Fibroblast of the aortic adventitia (primary cell): Measurements from ENCODE around the gene NLRC5. TPM values are rescaled to one million over a fixed set of nuclear protein-coding genes. Genes with fewer than 3 reads are reported as not detected.

ENCODE experiments used
- DNase-seq: peaks from one replicate; pipeline ENCODE4 v3.0.0-alpha.2; 2010; ENCODE audit warnings: low read depth
- H3K4me3 ChIP-seq: 2 replicates; pipeline ENCODE4 v1.5.1; 2011; ENCODE audit warnings: low read depth, mild to moderate bottlenecking, control low read depth, low read length, moderate library complexity
- total RNA-seq: library from RNA; depleted of rRNA; stranded (reverse); fragments of >200 nt; gene quantifications from 2 replicates; pipeline ENCODE4 v1.2.3, GENCODE V29; 2012; ENCODE audit warnings: low replicate concordance
- TF ChIP-seq, protein P1 (sequence below): IDR thresholded peaks from 2 replicates; pipeline ENCODE4 v1.5.1; 2011; ENCODE audit warnings: mild to moderate bottlenecking, low read length, control low read depth, inconsistent platforms; ENCODE audit not compliant: insufficient read depth

The NLRC5 gene
- total RNA-seq, 1 donor: 31.0 TPM

DNA sequence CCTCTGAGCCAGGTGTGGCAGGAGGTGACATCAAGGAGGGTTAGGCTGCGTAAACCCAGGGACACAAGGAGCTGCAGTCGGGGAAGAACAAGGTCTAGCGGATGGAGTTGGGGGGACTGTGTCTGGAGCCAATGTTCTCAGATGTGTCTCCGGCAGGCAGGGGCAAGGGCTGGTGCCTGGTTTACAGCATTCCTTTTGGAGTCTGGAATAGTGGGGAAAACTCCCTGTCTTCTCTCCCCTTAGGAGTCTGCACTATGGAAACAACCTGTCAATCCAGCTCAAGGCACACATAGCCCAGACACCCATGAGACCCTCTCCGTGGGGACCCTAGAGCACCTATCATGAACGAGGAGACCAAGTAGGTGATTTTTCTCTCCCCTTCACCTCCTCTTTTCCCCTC is 27.5 kb downstream of the NLRC5 start:
- TF ChIP-seq, protein P1, sequence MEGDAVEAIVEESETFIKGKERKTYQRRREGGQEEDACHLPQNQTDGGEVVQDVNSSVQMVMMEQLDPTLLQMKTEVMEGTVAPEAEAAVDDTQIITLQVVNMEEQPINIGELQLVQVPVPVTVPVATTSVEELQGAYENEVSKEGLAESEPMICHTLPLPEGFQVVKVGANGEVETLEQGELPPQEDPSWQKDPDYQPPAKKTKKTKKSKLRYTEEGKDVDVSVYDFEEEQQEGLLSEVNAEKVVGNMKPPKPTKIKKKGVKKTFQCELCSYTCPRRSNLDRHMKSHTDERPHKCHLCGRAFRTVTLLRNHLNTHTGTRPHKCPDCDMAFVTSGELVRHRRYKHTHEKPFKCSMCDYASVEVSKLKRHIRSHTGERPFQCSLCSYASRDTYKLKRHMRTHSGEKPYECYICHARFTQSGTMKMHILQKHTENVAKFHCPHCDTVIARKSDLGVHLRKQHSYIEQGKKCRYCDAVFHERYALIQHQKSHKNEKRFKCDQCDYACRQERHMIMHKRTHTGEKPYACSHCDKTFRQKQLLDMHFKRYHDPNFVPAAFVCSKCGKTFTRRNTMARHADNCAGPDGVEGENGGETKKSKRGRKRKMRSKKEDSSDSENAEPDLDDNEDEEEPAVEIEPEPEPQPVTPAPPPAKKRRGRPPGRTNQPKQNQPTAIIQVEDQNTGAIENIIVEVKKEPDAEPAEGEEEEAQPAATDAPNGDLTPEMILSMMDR: no peak
- no peak for DNase-seq
- no peak overlapping the region for H3K4me3 ChIP-seq

DNA sequence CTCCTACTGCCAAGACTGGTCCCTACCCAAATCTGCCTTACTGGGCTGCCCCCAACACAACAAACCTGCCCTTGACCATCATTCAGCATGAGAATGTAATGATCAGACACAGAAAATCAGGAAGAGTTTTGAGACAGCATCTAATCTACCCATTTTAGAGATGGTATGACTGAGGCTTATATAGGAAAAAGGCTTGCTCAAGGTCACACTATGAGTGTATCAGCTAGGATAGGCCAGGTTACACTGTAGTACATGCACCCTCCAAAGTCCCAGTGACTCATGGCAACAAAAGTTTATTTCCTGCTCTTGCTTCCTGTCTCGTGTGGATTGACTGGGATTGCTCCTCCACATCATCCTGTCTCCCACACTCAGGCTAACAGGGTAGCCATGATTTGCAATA is 27.9 kb downstream of the NLRC5 start:
- TF ChIP-seq, protein P1: no peak
- DNase-seq: no peak

DNA sequence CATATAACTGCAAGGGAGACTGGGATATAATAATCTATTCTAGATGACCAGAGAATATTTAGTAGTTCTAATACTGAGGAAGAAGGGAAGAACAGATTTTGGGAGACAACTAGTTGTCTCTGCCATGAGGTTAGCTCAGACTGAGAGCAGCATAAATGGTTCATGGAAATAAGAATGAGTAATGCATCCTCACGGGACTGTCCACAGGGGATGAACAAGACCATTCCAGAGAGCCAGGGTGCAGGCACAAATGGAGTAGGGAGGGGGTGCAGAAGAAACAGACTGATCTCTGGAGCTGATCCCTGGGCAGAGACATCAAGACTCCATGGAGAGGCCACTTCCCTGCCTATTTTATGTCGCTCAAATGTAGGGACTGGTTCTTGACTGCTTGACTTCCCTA is 30.4 kb downstream of the NLRC5 start:
- DNase-seq: no peak
- no peak overlapping the region for H3K4me3 ChIP-seq
- TF ChIP-seq, protein P1: no peak

More for the DNA sequence above, 27.9 kb downstream of the NLRC5 start:
- H3K4me3 ChIP-seq: no peak overlapping the region

DNA sequence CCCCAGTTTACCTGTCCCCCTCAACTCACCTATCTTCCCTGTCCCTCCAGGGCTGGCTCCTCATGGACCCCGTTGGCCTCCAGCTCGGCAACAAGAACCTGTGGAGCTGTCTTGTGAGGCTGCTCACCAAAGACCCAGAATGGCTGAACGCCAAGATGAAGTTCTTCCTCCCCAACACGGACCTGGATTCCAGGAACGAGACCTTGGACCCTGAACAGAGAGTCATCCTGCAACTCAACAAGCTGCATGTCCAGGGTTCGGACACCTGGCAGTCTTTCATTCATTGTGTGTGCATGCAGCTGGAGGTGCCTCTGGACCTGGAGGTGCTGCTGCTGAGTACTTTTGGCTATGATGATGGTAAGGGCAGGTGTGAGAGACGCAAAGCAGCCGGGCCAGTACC is 31.3 kb downstream of the NLRC5 start:
- no peak for DNase-seq
- TF ChIP-seq, protein P1: no peak

DNA sequence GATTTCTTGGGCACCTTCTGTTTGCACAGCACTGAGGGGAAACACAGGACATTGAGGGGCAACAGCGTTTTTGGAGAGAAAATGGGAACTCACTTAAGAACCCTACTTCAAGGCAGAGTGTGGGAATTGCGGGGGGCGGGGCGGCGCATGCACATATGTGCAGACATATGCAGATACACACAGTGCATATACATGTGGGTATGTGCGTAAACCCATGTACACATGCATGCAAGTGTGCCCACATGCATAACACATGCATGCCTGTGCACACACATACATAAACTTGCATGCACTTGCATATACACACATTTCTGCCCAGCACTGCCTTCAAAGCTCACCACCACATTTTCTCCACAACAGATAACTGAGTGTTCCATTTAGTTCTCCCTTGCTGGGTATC is 32.4 kb downstream of the NLRC5 start:
- TF ChIP-seq, protein P1: no peak
- DNase-seq: no peak
- no peak overlapping the region for H3K4me3 ChIP-seq

More for the DNA sequence above, 31.3 kb downstream of the NLRC5 start:
- H3K4me3 ChIP-seq: no peak overlapping the region

DNA sequence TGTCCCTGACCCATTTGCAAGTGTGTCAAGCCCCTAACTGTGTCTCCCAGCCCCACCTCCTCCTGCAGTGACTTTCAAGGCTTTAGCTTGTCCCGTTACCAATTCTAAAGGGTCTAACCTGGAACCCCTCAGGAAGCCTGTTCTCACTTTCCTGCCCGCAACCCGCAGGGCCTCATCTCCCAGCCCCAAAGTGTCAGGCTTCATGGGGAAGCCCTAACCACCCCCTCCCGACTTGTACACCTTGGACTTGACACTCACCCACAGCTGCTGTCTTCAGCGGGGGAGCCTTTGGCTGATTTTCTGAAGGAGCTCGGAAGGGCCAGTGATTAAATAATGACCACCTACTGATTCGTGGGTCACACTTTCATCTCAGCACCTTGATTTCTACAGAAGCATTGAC is 33.1 kb downstream of the NLRC5 start:
- TF ChIP-seq, protein P1: no peak
- no peak overlapping the region for H3K4me3 ChIP-seq
- no peak for DNase-seq

DNA sequence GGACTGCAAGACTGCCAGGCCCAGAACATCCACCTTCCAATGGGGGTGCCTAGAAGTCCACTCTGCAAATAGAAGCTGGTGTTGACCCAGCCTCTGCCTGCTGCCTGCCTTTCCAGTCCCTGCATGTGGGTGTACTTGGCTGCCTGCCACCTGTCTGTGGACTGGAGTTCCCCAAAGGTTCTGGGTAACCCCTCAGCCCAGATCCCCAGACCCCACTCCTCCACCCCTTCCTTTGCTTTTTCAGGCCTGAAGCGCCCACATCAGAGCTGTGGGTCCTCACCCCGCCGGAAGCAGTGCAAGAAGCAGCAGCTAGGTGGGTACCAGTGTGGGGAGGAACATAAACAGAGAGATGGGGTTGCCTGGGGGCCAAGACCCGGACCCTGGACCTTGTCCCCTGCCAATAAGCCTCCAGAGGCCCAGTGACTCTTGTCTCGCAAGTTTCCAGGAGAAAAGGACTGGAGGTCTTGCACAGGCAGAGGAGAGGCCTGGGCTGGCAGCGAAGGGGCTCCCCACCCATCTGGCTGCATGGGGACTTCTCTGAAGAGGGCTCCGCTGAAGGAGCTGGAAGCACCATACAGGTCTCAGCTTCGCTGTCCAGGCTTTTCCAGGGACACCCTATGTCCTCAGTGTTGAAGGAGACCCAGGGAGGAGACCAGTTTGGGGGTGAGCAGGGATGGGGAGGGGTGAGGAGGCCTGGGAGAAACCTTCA is 34.3 kb downstream of the NLRC5 start:
- H3K4me3 ChIP-seq: no peak overlapping the region
- TF ChIP-seq, protein P1: no peak
- no peak for DNase-seq
